ENCODE results near the gene DOCK1.

DOCK1 gene

DNA sequence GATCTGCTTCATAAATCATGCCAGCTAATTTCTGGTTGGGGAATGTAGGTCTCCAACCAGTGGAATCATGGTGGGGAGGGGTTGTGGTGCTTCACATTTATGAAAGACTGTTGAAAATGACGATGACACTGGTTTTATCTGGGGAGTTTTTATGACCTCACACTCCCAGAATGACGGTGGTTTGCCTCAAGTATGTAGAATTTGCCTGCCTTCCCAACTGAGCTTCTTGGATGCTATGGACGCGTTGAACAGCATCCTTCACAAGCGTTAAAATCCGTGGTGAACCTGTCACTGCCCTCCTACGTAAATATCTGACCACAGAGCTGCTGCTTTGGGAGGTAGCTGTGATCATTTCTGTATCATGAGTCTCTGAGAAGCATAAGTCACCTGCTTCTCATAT lies 287.9 kb downstream of the DOCK1 start:
- no peak for DNase-seq

- no peak for DNase-seq
Measured at GRCh38 chr10:127194111-127194510, 288.9 kb downstream of the DOCK1 start.

GRCh38 chr10:127194599-127194998 lies 289.4 kb downstream of the DOCK1 start:
- DNase-seq = no peak

GRCh38 chr10:127195041-127195506 lies 289.8 kb downstream of the DOCK1 start:
- DNase-seq = no peak

DNA sequence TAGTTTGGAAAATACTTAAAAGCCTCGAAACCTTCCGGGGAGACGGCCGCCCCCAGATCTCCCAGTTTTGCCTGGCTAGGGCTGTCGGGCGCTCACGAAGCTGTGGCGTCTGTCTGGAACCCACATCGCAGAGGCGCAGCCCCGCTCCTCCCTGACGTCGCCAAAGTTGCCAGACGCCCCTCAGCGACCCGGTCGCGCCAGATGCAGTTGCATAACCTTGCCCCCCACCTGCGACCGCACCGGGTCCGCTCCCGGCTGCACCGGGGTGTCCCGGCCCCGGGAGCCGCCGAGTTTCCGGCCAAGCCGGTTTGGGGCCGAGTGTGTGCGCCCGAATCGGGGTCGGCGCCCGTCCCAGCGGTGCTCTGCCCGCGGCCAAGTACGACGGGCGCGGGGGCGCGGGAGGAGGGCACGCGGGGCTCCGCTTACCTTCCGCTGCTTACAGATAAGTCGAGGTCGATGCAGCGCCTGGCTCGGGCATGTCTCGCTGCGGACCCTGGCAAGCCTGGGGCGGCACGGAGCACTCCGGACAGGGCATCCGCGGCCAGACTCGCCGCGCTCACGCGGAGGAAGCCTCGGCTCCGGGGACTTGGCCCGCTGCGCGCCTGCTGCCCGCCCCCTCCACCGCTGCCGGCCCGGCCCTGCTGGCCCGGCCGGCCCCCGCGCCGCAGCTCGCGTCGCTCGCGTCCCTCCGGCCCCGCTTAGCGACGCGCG lies 290.5 kb downstream of the DOCK1 start:
- no peak for DNase-seq

DNA sequence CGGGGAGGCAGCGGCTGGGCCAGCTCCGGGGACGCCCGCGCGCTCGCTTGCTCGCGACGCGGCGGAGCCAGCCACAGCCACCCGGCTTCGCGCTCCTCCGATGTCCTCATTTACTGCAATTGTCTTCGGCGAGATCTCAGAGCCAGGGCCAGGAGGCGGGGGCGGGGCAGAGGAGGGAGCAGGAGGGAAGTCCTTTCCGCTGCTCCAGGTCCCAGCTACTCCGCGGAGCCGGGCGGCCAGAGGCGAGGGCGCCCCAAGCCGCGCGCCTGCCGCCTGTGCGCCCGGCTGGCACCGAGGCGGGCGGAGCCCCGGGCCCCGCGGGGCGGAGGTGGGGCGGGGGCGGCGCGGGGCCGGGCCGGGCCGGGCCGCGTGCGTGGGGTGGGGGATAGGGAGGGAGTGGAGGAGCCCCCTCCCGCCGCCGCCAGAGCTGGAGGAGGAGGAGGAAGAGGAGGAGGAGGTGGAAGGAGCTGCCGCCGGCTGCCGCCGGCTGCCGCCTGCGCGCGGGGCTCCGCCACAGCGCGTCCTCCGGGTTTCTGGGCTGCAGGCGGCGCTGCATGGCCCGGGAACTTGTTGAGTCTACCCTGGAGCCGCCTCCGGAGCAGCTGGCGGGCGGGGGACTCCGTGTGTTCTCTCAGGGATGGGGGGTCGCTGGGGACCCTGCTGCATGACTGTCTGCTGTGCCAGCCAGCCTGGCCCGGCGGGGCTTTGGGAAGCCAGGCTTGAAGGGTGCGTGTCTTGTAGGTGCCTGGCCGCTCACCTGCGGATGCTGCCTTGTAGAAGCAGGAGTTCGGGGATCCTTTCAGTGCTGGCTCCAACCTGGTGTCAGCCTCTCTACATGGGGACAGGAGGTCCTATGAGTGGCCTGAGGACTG lies 291.3 kb downstream of the DOCK1 start, which contains the start of gene INSYN2A:
Gene INSYN2A, minus strand, starts transcription at position 310 of the 872 bp plus-strand sequence. CDS start 20,196 bp downstream, outside the sequence.
- DNase-seq = no peak

DNA sequence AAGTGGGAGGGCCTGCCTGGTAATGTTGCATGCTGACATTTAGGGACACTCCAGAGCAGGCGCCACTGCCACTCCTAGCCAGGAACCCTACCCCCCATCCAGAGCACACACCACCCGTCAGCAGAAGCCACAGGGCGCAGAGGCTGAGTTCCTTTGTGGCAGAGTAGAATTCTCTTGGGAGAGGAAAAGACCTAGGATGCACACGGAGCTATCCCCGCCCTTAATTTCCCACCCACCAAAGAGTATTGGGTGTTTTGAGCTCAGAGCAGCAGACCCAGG lies 291.9 kb downstream of the DOCK1 start:
- no peak for DNase-seq

DNA sequence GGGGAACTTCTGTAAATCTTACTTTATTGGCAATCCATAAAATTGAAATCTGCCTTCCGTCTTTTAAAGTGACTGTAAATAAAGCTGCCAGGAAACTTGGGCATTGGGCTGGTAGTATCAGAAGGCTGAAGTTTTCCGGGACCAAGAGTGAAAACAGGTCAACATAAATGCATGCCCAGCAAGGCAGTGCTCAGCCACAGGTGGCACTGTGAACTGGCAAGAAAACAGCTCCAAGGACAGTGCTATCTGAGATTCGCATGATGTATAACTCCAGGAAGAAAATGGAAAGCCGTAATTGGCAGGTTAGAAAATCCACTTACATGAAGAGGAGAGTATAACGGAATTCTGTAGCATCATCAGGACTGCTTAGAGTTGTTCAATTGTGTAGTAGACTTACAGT lies 293.1 kb downstream of the DOCK1 start:
- DNase-seq = no peak

DNA sequence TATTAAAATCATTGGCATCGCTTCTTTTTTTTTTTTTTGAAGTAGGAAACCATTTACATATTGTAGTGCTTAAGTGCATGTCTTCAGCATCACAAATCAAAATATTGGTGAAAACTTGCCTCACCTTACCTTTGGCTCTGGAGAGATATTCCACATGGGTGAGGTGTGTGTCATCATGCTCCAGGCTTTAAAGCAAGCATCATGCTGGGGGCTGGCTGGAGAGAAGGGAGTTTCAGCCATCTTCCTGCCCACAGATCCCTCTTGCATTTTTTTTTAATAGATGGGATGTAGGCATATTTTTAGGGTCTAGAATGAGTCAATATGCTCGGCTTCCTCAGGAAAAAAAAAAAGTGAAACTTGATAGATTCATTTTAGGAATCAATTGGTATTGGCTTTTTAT lies 293.5 kb downstream of the DOCK1 start:
- no peak for DNase-seq

- no peak for DNase-seq
Measured at GRCh38 chr10:127200646-127201045, 295.4 kb downstream of the DOCK1 start.

DNA sequence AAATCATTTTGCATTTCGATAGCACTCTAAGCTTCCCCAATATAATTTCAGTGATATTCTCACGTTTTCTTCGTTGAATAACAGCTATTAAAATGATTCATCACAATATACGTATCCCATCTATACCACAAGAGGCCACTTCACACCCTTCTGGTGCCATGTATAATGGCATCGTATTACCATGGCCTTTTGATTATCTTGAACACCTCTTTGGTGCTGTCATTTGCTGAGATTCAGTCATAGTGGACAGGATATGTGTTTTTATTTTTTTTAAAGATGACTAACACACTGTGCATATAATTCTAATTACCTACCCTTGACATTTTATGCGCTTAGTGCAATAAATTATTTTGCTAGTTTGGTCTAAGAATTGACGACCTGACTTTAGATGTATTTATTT lies 297.8 kb downstream of the DOCK1 start:
- no peak for DNase-seq

DNA sequence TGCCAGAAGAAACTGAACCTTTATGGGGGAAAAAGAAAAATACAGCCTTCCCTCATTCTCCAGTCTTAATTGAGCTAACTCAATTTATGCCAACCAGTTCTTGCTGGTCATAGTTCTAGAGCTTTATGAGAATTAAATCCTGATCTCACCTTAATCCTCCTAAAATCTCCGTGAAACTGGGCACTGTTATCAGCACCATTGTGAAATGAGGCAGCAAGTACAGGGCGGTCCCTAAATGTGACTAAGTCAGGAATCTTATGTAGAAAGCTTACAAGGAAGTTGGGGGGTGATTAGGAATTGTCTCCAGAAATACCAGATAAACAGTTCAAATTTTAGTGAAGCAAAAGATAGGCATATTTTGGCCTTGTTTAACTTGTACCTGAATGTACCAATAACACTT lies 301.9 kb downstream of the DOCK1 start:
- DNase-seq = no peak

GRCh38 chr10:127210936-127211466 lies 305.8 kb downstream of the DOCK1 start:
- no peak for DNase-seq

DNA sequence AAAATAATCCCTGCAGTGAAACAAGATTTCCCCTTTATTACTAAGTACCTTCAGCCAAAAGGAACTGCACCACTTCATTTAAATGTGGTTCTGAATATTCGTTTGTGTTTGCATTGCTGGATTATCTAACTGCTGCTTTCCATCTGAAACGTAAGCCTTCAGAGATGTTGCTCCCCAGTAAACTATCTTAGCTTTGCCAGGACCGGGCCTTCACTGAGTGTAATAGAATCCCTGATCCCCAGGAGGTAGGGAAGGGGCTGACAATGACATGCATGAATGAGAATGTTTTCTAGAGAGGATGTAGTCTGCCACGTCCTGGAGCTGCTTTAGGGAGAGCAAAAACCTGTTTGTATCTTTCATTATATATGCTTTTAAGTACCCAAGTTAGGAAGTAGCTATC lies 310.6 kb downstream of the DOCK1 start:
- no peak for DNase-seq

DNA sequence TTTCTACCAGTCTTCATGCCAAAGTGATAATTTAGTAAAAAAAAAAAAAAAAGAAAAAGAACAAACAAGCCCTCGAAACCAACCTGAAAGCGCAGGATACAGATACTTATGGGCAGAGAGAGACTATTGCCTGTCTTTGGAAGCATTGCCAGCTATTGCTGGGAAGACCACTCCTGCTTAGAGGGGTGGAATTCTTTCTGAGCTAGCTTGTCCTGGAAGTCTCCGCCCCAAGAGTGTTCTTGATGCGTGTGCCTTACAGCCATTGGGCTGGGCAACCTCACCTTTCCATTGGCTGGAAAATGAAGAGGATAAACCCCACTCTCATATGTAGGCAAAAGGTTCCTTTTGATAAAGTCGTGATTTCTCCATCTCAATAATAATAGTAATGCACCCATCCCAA lies 311.0 kb downstream of the DOCK1 start:
- DNase-seq = no peak

GRCh38 chr10:127216786-127217185 lies 311.6 kb downstream of the DOCK1 start:
- DNase-seq = no peak

DNA sequence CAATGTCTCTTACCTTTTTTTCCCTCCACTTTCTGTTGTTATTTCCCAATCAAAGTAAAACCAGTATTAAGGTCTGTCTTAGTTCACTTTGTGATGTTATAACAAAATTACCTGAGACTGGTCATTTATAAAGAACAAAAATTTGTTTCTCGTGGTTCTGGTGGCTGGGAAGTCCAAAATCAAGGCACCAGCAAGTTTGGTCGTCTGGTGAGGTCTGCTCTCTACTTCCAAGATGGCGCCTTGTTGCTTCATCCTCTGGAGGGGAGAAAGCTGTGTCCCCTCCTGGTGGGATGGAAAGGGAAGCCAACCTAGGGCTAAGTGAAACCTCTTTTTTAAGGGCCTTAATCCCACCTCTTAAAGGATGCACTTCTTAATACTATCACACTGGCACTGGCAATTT lies 313.4 kb downstream of the DOCK1 start:
- DNase-seq = no peak

GRCh38 chr10:127221281-127221680 lies 316.1 kb downstream of the DOCK1 start:
- no peak for DNase-seq

DNA sequence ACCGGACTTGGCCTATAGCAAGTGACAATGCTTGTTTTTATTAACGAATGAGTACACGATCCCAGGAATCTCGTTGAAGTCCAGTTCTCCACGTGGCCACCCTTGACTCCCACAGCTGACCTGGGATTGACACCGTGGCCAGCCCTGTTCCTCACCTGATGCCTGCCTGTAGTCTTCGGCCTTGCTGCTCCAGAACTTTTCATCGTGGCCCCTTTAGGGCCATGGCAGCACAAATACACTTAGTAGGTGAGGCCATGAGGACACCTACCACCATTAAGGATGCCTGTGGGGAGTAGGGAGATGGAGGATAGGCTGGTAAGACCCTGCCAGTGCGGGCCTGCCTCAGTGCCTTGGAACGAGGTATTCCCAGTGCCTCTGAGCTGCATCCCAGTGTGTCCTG lies 321.8 kb downstream of the DOCK1 start:
- DNase-seq = no peak

DNA sequence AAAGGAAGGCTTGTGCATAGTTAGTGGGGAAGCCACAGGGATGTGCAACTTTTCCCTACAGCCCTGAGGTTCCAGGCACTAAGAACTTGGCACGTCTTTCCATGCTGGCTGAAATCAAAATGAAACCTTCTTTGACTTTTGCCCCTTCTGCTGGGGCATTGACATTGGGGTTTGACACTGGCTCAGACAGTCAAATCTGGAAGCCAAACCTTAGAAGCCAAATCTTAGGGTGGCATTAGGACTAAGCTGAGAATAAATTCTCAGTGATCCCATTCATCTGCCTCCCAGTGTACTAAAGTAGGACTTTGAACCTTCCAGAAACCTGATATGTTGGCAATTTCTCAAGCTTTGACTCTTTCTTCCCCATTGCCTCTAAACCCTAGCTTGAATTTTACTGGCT lies 322.4 kb downstream of the DOCK1 start:
- no peak for DNase-seq

GRCh38 chr10:127228195-127228787 lies 323.1 kb downstream of the DOCK1 start:
- DNase-seq = no peak

GRCh38 chr10:127234306-127234800 lies 329.1 kb downstream of the DOCK1 start:
- no peak for DNase-seq

- no peak for DNase-seq
Measured at GRCh38 chr10:127236266-127236665, 331.0 kb downstream of the DOCK1 start.

DNA sequence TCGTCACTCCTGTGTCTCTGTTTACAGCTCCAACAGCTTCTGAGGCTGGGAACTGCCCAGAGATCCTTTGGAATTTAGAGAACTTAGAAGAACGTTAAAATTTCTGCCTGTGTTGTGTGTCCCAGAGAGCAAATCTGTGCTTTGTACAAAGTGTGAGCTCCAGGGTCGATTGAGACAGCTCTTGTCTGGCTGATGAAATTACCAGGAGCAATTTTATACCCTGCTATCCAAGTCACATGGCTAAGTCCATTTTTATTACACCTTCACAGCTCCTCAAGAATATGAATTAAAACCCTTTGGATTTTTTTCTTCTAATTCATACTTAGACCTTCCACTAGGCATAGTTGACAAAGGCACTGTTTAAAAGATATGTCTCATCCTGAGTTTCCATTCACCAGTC lies 337.7 kb downstream of the DOCK1 start:
- no peak for DNase-seq

Data from NCI-H1105 treated with DMSO at 0.1 percent for 48 hours (cell line).